GM12878 (cell line): Measurements from ENCODE around the gene PCDHGA10.

ENCODE experiments used
- FOXM1 ChIP-seq: IDR thresholded peaks from 2 replicates; pipeline ENCODE4 v1.6.1; 2012; ENCODE audit warnings: low read depth, mild to moderate bottlenecking, inconsistent platforms, low read length, moderate library complexity
- HDAC6 ChIP-seq: fragments of 200-600 bp; sonication (generic); IDR thresholded peaks from one replicate; pipeline ENCODE4 v1.8.0; 2017; ENCODE audit warnings: antibody characterized with exemption; ENCODE audit not compliant: unreplicated experiment
- POLR2A ChIP-seq: IDR thresholded peaks from 2 replicates; pipeline ENCODE4 v1.6.1; 2011; ENCODE audit warnings: low read depth, mild to moderate bottlenecking, low read length
- POLR2AphosphoS2 ChIP-seq: IDR thresholded peaks from 2 replicates; pipeline ENCODE4 v1.6.1; 2011; ENCODE audit warnings: low read depth, mild to moderate bottlenecking, low read length, improper control_type of control experiment, moderate library complexity
- POLR2AphosphoS5 ChIP-seq: IDR thresholded peaks from 2 replicates; pipeline ENCODE4 v1.6.1; 2011; ENCODE audit warnings: mild to moderate bottlenecking, low read length, inconsistent platforms
- RAD21 ChIP-seq: IDR thresholded peaks from 2 replicates; pipeline ENCODE4 v1.6.1; 2011; ENCODE audit warnings: mild to moderate bottlenecking, low read depth, low read length, moderate library complexity; ENCODE audit not compliant: insufficient read depth
- RBBP5 ChIP-seq: fragments of 200-600 bp; sonication (generic); conservative IDR thresholded peaks from 2 replicates; pipeline ENCODE4 v1.6.1; 2016
- RCOR1 ChIP-seq: conservative IDR thresholded peaks from 2 replicates; pipeline ENCODE4 v1.6.1; 2012; ENCODE audit warnings: low read depth, low read length, improper control_type of control experiment
- SIN3A ChIP-seq: IDR thresholded peaks from 2 replicates; pipeline ENCODE4 v1.6.1; 2012; ENCODE audit warnings: low read depth, low read length, improper control_type of control experiment
- SMAD1 ChIP-seq: fragments of 450-650 bp; IDR thresholded peaks from 2 replicates; pipeline ENCODE4 v1.6.1; 2018; ENCODE audit warnings: mild to moderate bottlenecking, low read depth; ENCODE audit not compliant: partially characterized antibody
- SPI1 ChIP-seq: IDR thresholded peaks from 2 replicates; pipeline ENCODE4 v1.6.1; 2011; ENCODE audit warnings: low read depth, mild to moderate bottlenecking, low read length, moderate library complexity, borderline replicate concordance; ENCODE audit not compliant: insufficient read depth
- TF ChIP-seq, protein P1 (sequence below), 3 experiments: IDR thresholded peaks in 2 of 3; conservative IDR thresholded peaks in 1 of 3; 2 replicates each; pipeline ENCODE4 v1.5.1; 2011; ENCODE audit warnings: low read depth in 3 of 3, low read length in 3 of 3, mild to moderate bottlenecking in 3 of 3, control low read depth in 2 of 3, moderate library complexity in 2 of 3, inconsistent platforms in 1 of 3, mixed read lengths in 1 of 3; ENCODE audit not compliant: control insufficient read depth in 2 of 3, insufficient read depth in 1 of 3; ENCODE audit errors: extremely low read depth in 1 of 3
- TF ChIP-seq, protein P2 (sequence below): IDR thresholded peaks from 2 replicates; pipeline ENCODE4 v1.6.1; 2012; ENCODE audit warnings: mild to moderate bottlenecking, low read depth, low read length
- TF ChIP-seq, protein P3 (sequence below): fragments of 450-650 bp; IDR thresholded peaks from 2 replicates; pipeline ENCODE4 v1.6.1; 2017; ENCODE audit warnings: low read depth, mild to moderate bottlenecking, moderate library complexity

DNA sequence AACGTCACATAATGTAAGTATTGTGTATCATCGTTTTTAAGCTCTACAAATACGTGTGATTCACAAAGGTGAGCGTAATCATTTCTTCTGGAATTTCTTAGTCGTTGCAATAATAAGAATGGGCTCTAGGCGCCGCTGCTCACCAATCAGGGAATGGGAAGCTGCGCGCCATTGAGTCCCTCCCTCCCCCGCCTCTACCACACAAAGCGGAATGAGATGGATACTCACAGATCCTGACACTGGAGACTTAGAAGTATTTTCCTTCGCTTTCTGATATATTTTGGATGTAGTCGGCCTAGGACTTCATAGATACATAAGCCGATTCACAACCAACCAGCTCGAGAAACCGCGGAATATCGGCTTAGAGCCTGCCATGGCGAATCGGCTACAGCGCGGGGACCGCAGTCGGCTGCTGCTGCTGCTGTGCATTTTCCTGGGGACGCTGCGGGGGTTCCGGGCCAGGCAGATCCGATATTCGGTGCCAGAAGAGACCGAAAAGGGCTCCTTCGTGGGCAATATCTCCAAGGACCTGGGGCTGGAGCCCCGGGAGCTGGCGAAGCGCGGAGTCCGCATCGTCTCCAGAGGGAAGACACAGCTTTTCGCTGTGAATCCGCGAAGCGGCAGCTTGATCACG lies 8.2 kb downstream of the PCDHGA10 start, which contains the start of gene PCDHGA11:
- TF ChIP-seq SMAD1, result no peak
- TF ChIP-seq SPI1, result no peak
- TF ChIP-seq, protein P1, sequence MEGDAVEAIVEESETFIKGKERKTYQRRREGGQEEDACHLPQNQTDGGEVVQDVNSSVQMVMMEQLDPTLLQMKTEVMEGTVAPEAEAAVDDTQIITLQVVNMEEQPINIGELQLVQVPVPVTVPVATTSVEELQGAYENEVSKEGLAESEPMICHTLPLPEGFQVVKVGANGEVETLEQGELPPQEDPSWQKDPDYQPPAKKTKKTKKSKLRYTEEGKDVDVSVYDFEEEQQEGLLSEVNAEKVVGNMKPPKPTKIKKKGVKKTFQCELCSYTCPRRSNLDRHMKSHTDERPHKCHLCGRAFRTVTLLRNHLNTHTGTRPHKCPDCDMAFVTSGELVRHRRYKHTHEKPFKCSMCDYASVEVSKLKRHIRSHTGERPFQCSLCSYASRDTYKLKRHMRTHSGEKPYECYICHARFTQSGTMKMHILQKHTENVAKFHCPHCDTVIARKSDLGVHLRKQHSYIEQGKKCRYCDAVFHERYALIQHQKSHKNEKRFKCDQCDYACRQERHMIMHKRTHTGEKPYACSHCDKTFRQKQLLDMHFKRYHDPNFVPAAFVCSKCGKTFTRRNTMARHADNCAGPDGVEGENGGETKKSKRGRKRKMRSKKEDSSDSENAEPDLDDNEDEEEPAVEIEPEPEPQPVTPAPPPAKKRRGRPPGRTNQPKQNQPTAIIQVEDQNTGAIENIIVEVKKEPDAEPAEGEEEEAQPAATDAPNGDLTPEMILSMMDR (IDR thresholded peaks at IDR 0.05 in 2 of 3, conservative IDR thresholded peaks at IDR 0.05 in 1 of 3; ENCODE audit: control insufficient read depth in 2 of 3, extremely low read depth in 1 of 3, insufficient read depth in 1 of 3, low read depth in 3 of 3, low read length in 3 of 3), result peak; percentile 83 to 89 (median 89)
- TF ChIP-seq POLR2AphosphoS2, result no peak
- peak; percentile 46; the same call in 1 of the 2 replicates for TF ChIP-seq FOXM1
- TF ChIP-seq RAD21, result peak; percentile 82
- TF ChIP-seq HDAC6, result no peak
- TF ChIP-seq, protein P2, sequence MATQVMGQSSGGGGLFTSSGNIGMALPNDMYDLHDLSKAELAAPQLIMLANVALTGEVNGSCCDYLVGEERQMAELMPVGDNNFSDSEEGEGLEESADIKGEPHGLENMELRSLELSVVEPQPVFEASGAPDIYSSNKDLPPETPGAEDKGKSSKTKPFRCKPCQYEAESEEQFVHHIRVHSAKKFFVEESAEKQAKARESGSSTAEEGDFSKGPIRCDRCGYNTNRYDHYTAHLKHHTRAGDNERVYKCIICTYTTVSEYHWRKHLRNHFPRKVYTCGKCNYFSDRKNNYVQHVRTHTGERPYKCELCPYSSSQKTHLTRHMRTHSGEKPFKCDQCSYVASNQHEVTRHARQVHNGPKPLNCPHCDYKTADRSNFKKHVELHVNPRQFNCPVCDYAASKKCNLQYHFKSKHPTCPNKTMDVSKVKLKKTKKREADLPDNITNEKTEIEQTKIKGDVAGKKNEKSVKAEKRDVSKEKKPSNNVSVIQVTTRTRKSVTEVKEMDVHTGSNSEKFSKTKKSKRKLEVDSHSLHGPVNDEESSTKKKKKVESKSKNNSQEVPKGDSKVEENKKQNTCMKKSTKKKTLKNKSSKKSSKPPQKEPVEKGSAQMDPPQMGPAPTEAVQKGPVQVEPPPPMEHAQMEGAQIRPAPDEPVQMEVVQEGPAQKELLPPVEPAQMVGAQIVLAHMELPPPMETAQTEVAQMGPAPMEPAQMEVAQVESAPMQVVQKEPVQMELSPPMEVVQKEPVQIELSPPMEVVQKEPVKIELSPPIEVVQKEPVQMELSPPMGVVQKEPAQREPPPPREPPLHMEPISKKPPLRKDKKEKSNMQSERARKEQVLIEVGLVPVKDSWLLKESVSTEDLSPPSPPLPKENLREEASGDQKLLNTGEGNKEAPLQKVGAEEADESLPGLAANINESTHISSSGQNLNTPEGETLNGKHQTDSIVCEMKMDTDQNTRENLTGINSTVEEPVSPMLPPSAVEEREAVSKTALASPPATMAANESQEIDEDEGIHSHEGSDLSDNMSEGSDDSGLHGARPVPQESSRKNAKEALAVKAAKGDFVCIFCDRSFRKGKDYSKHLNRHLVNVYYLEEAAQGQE, result no peak
- no peak for TF ChIP-seq POLR2A
- no peak for TF ChIP-seq SIN3A
- no peak for TF ChIP-seq POLR2AphosphoS5
- TF ChIP-seq, protein P3, sequence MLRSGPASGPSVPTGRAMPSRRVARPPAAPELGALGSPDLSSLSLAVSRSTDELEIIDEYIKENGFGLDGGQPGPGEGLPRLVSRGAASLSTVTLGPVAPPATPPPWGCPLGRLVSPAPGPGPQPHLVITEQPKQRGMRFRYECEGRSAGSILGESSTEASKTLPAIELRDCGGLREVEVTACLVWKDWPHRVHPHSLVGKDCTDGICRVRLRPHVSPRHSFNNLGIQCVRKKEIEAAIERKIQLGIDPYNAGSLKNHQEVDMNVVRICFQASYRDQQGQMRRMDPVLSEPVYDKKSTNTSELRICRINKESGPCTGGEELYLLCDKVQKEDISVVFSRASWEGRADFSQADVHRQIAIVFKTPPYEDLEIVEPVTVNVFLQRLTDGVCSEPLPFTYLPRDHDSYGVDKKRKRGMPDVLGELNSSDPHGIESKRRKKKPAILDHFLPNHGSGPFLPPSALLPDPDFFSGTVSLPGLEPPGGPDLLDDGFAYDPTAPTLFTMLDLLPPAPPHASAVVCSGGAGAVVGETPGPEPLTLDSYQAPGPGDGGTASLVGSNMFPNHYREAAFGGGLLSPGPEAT, result peak; percentile 49; the same call in 1 of the 2 replicates
- TF ChIP-seq RCOR1, result no peak
- TF ChIP-seq RBBP5, result no peak
